ENCODE data around the gene AADAC. TPM values are rescaled to one million over a fixed set of nuclear protein-coding genes. Genes with fewer than 3 reads are reported as not detected.

AADAC gene
- total RNA-seq, 2 experiments from 2014 or later = not detected

DNA sequence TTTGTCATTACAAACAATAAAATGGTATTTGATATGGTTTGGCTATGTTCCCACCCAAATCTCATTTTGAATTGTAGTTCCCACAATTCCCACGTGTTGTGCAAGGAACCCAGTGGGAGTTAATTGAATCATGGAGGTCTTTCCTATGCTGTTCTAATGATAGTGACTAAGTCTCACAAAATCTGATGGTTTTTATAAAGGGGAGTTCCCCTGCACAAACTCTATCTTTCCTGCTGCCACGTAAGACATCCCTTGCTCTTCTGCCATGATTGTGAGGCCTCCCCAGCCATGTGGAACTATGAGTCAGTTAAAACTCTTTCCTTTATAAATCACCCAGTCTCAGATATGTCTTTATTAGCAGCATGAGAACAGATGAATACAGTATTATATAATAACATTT is 15.4 kb upstream of the AADAC start:
- ATAC-seq (ENCODE audit: poor library complexity) = no peak
- Mint-ChIP-seq H3K27ac (no peak overlapping the region), H3K27me3 (no peaks in the 10 kb centered on the region), H3K4me3 (no peak overlapping the region), H3K4me1 (ENCODE audit: low read depth) (no peaks in the 10 kb centered on the region), H3K9me3 (no peaks in the 10 kb centered on the region), H3K36me3 (ENCODE audit: low read depth) (no peaks in the 10 kb centered on the region)
- ChIA-PET POLR2A (no interaction called here), CTCF (no interaction called here)
- no peak for DNase-seq
- Histone ChIP-seq H3K36me3 (ENCODE audit: insufficient read depth, low read length) (no peaks in the 10 kb centered on the region), H3K27me3 (ENCODE audit: control insufficient read depth in 1 of 2, insufficient read depth in 2 of 2, low read length in 2 of 2) (no peaks in the 10 kb centered on the region), H3K4me1 (ENCODE audit: insufficient read depth, low read length) (no peaks in the 10 kb centered on the region), H3K27ac (ENCODE audit: low read depth in 1 of 2, low read length in 2 of 2) (no peak overlapping the region), H3K4me3 (ENCODE audit: low read length) (no peak overlapping the region), H3K9me3 (ENCODE audit: control insufficient read depth in 1 of 2, insufficient read depth in 1 of 2, low read length in 2 of 2) (no peaks in the 10 kb centered on the region)
- intact Hi-C loops (cut with DNase I, micrococcal nuclease) = no loop called here
- TF ChIP-seq, protein P1, sequence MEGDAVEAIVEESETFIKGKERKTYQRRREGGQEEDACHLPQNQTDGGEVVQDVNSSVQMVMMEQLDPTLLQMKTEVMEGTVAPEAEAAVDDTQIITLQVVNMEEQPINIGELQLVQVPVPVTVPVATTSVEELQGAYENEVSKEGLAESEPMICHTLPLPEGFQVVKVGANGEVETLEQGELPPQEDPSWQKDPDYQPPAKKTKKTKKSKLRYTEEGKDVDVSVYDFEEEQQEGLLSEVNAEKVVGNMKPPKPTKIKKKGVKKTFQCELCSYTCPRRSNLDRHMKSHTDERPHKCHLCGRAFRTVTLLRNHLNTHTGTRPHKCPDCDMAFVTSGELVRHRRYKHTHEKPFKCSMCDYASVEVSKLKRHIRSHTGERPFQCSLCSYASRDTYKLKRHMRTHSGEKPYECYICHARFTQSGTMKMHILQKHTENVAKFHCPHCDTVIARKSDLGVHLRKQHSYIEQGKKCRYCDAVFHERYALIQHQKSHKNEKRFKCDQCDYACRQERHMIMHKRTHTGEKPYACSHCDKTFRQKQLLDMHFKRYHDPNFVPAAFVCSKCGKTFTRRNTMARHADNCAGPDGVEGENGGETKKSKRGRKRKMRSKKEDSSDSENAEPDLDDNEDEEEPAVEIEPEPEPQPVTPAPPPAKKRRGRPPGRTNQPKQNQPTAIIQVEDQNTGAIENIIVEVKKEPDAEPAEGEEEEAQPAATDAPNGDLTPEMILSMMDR (IDR thresholded peaks at IDR 0.05) = no peak

DNA sequence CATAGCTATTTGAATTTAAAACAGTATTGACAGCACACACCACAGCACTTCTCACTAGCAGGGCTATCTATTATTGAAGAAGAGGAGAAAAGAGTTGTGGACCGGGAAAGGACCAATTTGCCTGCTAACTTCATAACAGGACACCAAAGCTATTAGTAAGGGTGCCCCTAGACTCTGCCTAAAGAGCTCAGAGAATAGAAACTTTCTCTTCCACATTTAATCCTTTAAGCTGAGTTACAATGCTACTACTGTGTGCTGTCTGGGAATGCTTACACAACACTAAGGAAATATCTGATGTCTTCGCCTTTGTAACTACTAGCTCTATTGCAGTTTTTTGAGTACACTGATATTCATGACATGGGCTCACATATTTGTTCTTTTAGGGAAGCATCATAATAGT is 13.5 kb upstream of the AADAC start:
- POLR2A ChIA-PET = no interaction called here

DNA sequence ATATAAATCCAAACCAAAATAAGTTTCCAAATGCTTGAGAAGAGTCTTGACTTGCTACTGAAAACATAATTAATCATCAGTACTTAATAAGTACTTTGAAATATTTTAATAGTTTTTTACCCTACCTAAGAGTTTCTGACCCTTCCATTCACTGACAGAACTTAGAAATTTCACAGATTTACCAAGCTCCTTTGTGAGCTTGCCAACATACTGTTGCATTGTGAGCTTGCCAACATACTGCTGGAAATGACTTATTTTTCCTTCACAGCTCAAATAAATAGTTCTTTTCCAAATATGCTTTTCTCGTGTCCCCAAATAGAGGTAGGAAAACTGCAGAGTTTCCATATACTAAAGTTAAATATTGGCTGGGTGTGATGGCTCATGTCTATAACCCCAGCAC is 9.6 kb upstream of the AADAC start:
- peaks cover 3 to 12% of the 10 kb centered on the region in 2 experiments for H3K9me3 ChIP-seq (ENCODE audit: control insufficient read depth in 1 of 2, insufficient read depth in 1 of 2, low read length in 2 of 2)
- ATAC-seq (ENCODE audit: poor library complexity) (no peak), DNase-seq (no peak)
- Mint-ChIP-seq H3K9me3 (peaks cover 11% of the 10 kb centered on the region), H3K27me3 (no peaks in the 10 kb centered on the region), H3K4me1 (ENCODE audit: low read depth) (no peaks in the 10 kb centered on the region), H3K27ac (no peak overlapping the region), H3K36me3 (ENCODE audit: low read depth) (no peaks in the 10 kb centered on the region), H3K4me3 (no peak overlapping the region)
- H3K27me3 ChIP-seq (ENCODE audit: control insufficient read depth in 1 of 2, insufficient read depth in 2 of 2, low read length in 2 of 2) = no peaks in the 10 kb centered on the region
- no peak overlapping the region for H3K4me3 ChIP-seq (ENCODE audit: low read length)
- ChIA-PET CTCF (no interaction called here), POLR2A (no interaction called here)
- no peaks in the 10 kb centered on the region for H3K36me3 ChIP-seq (ENCODE audit: insufficient read depth, low read length)
- no peaks in the 10 kb centered on the region for H3K4me1 ChIP-seq (ENCODE audit: insufficient read depth, low read length)
- H3K27ac ChIP-seq (ENCODE audit: low read depth in 1 of 2, low read length in 2 of 2) = no peak overlapping the region
- intact Hi-C loops (cut with DNase I, micrococcal nuclease) = no loop called here
- TF ChIP-seq, protein P1 (IDR thresholded peaks at IDR 0.05) = no peak

More for the DNA sequence above, 13.5 kb upstream of the AADAC start:
- Mint-ChIP-seq H3K36me3 (ENCODE audit: low read depth) (no peaks in the 10 kb centered on the region), H3K27me3 (no peaks in the 10 kb centered on the region), H3K9me3 (peaks cover 2% of the 10 kb centered on the region), H3K27ac (no peak overlapping the region), H3K4me3 (no peak overlapping the region), H3K4me1 (ENCODE audit: low read depth) (no peaks in the 10 kb centered on the region)
- H3K4me3 ChIP-seq (ENCODE audit: low read length) = no peak overlapping the region
- H3K27me3 ChIP-seq (ENCODE audit: control insufficient read depth in 1 of 2, insufficient read depth in 2 of 2, low read length in 2 of 2) = no peaks in the 10 kb centered on the region
- no peaks in the 10 kb centered on the region for H3K9me3 ChIP-seq (ENCODE audit: control insufficient read depth in 1 of 2, insufficient read depth in 1 of 2, low read length in 2 of 2)
- no peaks in the 10 kb centered on the region for H3K36me3 ChIP-seq (ENCODE audit: insufficient read depth, low read length)
- ATAC-seq (ENCODE audit: poor library complexity) (no peak), DNase-seq (no peak)
- H3K4me1 ChIP-seq (ENCODE audit: insufficient read depth, low read length) = no peaks in the 10 kb centered on the region
- TF ChIP-seq, protein P1 (IDR thresholded peaks at IDR 0.05) = no peak
- CTCF ChIA-PET = no interaction called here
- intact Hi-C loops (cut with DNase I, micrococcal nuclease) = no loop called here
- no peak overlapping the region for H3K27ac ChIP-seq (ENCODE audit: low read depth in 1 of 2, low read length in 2 of 2)
